Loucy (cell line): ENCODE data around the gene NAPSA.

ENCODE experiments used
- H2AFZ ChIP-seq: fragments of 200-600 bp; sonication (generic); 2 replicates; pipeline ENCODE4 v1.6.0; 2016; ENCODE audit warnings: antibody characterized with exemption, mild to moderate bottlenecking, low read length, moderate library complexity
- H3F3A ChIP-seq: fragments of 200-600 bp; 2 replicates; pipeline ENCODE4 v1.6.0; 2016; ENCODE audit warnings: antibody characterized with exemption, low read depth, mild to moderate bottlenecking
- H3K27me3 ChIP-seq: fragments of 200-600 bp; sonication (generic); 2 replicates; pipeline ENCODE4 v1.6.1; 2014; ENCODE audit warnings: low read length, mild to moderate bottlenecking; ENCODE audit not compliant: insufficient read depth, poor library complexity, severe bottlenecking
- H3K36me3 ChIP-seq: fragments of 200-600 bp; sonication (generic); 2 replicates; pipeline ENCODE4 v1.6.1; 2016; ENCODE audit warnings: low read length; ENCODE audit not compliant: insufficient read depth
- H3K4me1 ChIP-seq: fragments of 200-600 bp; sonication (generic); 2 replicates; pipeline ENCODE4 v1.5.1; 2014; ENCODE audit warnings: low read length, mild to moderate bottlenecking; ENCODE audit not compliant: insufficient read depth, poor library complexity, severe bottlenecking
- H3K4me2 ChIP-seq: fragments of 200-600 bp; sonication (generic); 2 replicates; pipeline ENCODE4 v1.6.0; 2014; ENCODE audit warnings: antibody characterized with exemption, low read length, low read depth, mild to moderate bottlenecking; ENCODE audit not compliant: poor library complexity, severe bottlenecking
- H3K4me3 ChIP-seq: fragments of 200-600 bp; sonication (generic); 2 replicates; pipeline ENCODE4 v1.5.1; 2014; ENCODE audit warnings: low read length, mild to moderate bottlenecking, mixed read lengths; ENCODE audit not compliant: poor library complexity, severe bottlenecking
- H3K79me2 ChIP-seq: fragments of 200-600 bp; sonication (generic); 2 replicates; pipeline ENCODE4 v1.6.1; 2014; ENCODE audit warnings: low read length; ENCODE audit not compliant: insufficient read depth
- H3K9ac ChIP-seq: fragments of 200-600 bp; sonication (generic); 2 replicates; pipeline ENCODE4 v1.6.0; 2014; ENCODE audit warnings: mild to moderate bottlenecking, low read depth, low read length, moderate library complexity; ENCODE audit not compliant: poor library complexity, severe bottlenecking
- H3K9me2 ChIP-seq: fragments of 200-600 bp; sonication (generic); replicated peaks from 2 replicates; pipeline ENCODE4 v1.6.1; 2016; ENCODE audit warnings: low read depth, low read length, mixed read lengths
- H3K9me3 ChIP-seq: fragments of 200-600 bp; sonication (generic); 2 replicates; pipeline ENCODE4 v1.6.1; 2014; ENCODE audit warnings: mild to moderate bottlenecking, antibody characterized with exemption, low read length, low read depth; ENCODE audit not compliant: insufficient read depth
- H4K20me1 ChIP-seq: fragments of 200-600 bp; sonication (generic); 2 replicates; pipeline ENCODE4 v1.6.0; 2014; ENCODE audit warnings: antibody characterized with exemption, low read length, mild to moderate bottlenecking; ENCODE audit not compliant: insufficient read depth, poor library complexity, severe bottlenecking
- EZH2phosphoT487 ChIP-seq: fragments of 200-600 bp; IDR thresholded peaks from 2 replicates; pipeline ENCODE4 v1.6.1; 2018; ENCODE audit warnings: antibody characterized with exemption, mild to moderate bottlenecking, moderate library complexity, borderline replicate concordance
- TF ChIP-seq, protein P1 (sequence below): fragments of 200-600 bp; sonication (generic); conservative IDR thresholded peaks from 2 replicates; pipeline ENCODE4 v1.5.1; 2014; ENCODE audit warnings: mild to moderate bottlenecking, antibody characterized with exemption, low read length

NAPSA gene

DNA sequence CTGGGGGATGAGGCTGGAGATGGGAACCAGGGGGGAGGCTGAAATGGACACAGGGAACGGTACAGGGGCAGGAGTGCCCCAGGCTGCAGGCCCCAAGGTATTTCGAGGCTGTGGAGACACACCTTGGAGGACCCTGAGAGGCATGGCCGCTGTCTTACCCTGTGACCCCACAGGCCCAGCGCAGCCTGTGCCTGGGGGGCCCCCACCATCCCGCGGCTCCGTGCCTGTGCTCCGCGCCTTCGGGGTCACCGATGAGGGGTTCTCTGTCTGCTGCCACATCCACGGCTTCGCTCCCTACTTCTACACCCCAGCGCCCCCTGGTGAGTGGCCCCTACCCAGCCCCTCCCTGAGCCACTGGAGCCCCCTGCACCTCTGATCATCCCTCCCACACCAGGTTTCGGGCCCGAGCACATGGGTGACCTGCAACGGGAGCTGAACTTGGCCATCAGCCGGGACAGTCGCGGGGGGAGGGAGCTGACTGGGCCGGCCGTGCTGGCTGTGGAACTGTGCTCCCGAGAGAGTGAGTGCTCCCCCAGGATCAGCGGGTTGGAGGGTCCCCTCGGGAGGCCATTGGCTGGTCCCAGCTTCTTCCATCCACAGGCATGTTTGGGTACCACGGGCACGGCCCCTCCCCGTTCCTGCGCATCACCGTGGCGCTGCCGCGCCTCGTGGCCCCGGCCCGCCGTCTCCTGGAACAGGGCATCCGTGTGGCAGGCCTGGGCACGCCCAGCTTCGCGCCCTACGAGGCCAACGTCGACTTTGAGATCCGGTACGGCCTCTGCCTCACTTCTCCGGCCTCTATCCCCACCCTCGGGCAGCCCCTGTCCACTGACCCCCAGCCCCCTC lies 36.4 kb upstream of the NAPSA start:
- Histone ChIP-seq H3K27me3 (no peaks in the 10 kb centered on the region), H3K4me1 (no peaks in the 10 kb centered on the region), H3K9ac (no peak overlapping the region), H3K4me2 (no peak overlapping the region), H2AFZ (no peak overlapping the region), H4K20me1 (no peaks in the 10 kb centered on the region), H3F3A (no peaks in the 10 kb centered on the region), H3K79me2 (no peaks in the 10 kb centered on the region), H3K9me2 (no peaks in the 10 kb centered on the region), H3K36me3 (peaks cover 33% of the 10 kb centered on the region; the same call in 1 of the 2 replicates), H3K4me3 (no peak overlapping the region), H3K9me3 (no peaks in the 10 kb centered on the region)
- TF ChIP-seq, protein P1, sequence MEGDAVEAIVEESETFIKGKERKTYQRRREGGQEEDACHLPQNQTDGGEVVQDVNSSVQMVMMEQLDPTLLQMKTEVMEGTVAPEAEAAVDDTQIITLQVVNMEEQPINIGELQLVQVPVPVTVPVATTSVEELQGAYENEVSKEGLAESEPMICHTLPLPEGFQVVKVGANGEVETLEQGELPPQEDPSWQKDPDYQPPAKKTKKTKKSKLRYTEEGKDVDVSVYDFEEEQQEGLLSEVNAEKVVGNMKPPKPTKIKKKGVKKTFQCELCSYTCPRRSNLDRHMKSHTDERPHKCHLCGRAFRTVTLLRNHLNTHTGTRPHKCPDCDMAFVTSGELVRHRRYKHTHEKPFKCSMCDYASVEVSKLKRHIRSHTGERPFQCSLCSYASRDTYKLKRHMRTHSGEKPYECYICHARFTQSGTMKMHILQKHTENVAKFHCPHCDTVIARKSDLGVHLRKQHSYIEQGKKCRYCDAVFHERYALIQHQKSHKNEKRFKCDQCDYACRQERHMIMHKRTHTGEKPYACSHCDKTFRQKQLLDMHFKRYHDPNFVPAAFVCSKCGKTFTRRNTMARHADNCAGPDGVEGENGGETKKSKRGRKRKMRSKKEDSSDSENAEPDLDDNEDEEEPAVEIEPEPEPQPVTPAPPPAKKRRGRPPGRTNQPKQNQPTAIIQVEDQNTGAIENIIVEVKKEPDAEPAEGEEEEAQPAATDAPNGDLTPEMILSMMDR, result 0 out of 2 replicates have a peak, but pooled peaks have one; percentile 10
- TF ChIP-seq EZH2phosphoT487, result no peak

GRCh38 chr19:50399368-50399745 lies 33.9 kb upstream of the NAPSA start:
- Histone ChIP-seq H3K4me1 (no peaks in the 10 kb centered on the region), H3K4me2 (no peak overlapping the region), H4K20me1 (no peaks in the 10 kb centered on the region), H2AFZ (no peak overlapping the region), H3K36me3 (peaks cover 24% of the 10 kb centered on the region; the same call in 1 of the 2 replicates), H3K9me3 (no peaks in the 10 kb centered on the region), H3K9me2 (no peaks in the 10 kb centered on the region), H3K27me3 (no peaks in the 10 kb centered on the region), H3K79me2 (no peaks in the 10 kb centered on the region), H3K4me3 (no peak overlapping the region), H3F3A (no peaks in the 10 kb centered on the region), H3K9ac (no peak overlapping the region)
- TF ChIP-seq, protein P1, result no peak
- TF ChIP-seq EZH2phosphoT487, result no peak

- Histone ChIP-seq H3K27me3 (no peaks in the 10 kb centered on the region), H4K20me1 (no peaks in the 10 kb centered on the region), H3K4me1 (no peaks in the 10 kb centered on the region), H3F3A (no peaks in the 10 kb centered on the region), H2AFZ (no peak overlapping the region), H3K36me3 (peaks cover 24% of the 10 kb centered on the region; the same call in 1 of the 2 replicates), H3K9me2 (no peaks in the 10 kb centered on the region), H3K79me2 (peaks cover 5% of the 10 kb centered on the region; the same call in 1 of the 2 replicates), H3K4me3 (no peak overlapping the region), H3K9me3 (no peaks in the 10 kb centered on the region), H3K4me2 (no peak overlapping the region), H3K9ac (no peak overlapping the region)
- no peak for TF ChIP-seq EZH2phosphoT487
- TF ChIP-seq, protein P1, result no peak
Measured at GRCh38 chr19:50398675-50399367, 33.4 kb upstream of the NAPSA start.
